Measurements from ENCODE around the gene DLG2. TPM values are rescaled to one million over a fixed set of nuclear protein-coding genes. Genes with fewer than 3 reads are reported as not detected.
"Not testable (repeated sequence)": the region's sequence is repeated elsewhere in the genome, so short reads cannot be mapped to it uniquely, and the experiment has no call there.

DLG2 gene
- total RNA-seq, 1 donor from 2014 or later = 4.7 TPM

GRCh38 chr11:84865791-84866535 lies 761.2 kb downstream of the DLG2 start:
- no peak for ATAC-seq
- DNase-seq (ENCODE audit: low spot score) = no peak

- no peak for ATAC-seq
- DNase-seq (ENCODE audit: low spot score) = no peak
Measured at GRCh38 chr11:84865257-84865656, 761.9 kb downstream of the DLG2 start.

- ATAC-seq = no peak
- no peak for DNase-seq (ENCODE audit: low spot score)
Measured at GRCh38 chr11:84857746-84858145, 769.4 kb downstream of the DLG2 start.

- DNase-seq (ENCODE audit: low spot score) = no peak
- no peak for ATAC-seq
Measured at GRCh38 chr11:84855508-84856245, 771.5 kb downstream of the DLG2 start.

GRCh38 chr11:84854498-84854880 lies 772.7 kb downstream of the DLG2 start:
- DNase-seq (ENCODE audit: low spot score) (no peak), ATAC-seq (no peak)

GRCh38 chr11:84853841-84854497 lies 773.2 kb downstream of the DLG2 start:
- DNase-seq (ENCODE audit: low spot score) (no peak), ATAC-seq (no peak)

GRCh38 chr11:84847842-84848241 lies 779.3 kb downstream of the DLG2 start:
- no peak for DNase-seq (ENCODE audit: low spot score)
- ATAC-seq = no peak

GRCh38 chr11:84840201-84840600 lies 786.9 kb downstream of the DLG2 start:
- not testable (repeated sequence) for ATAC-seq; DNase-seq (ENCODE audit: low spot score)

GRCh38 chr11:84837402-84838069 lies 789.6 kb downstream of the DLG2 start:
- no peak for DNase-seq (ENCODE audit: low spot score)
- no peak for ATAC-seq

- DNase-seq (ENCODE audit: low spot score) = no peak
- no peak for ATAC-seq
Measured at GRCh38 chr11:84836371-84836770, 790.8 kb downstream of the DLG2 start.

- DNase-seq (ENCODE audit: low spot score) (no peak), ATAC-seq (no peak)
Measured at GRCh38 chr11:84833488-84834088, 793.6 kb downstream of the DLG2 start.

- ATAC-seq = no peak
- DNase-seq (ENCODE audit: low spot score) = no peak
Measured at GRCh38 chr11:84830372-84830771, 796.8 kb downstream of the DLG2 start.

- DNase-seq (ENCODE audit: low spot score) = no peak
- ATAC-seq = no peak
Measured at GRCh38 chr11:84829162-84829561, 798.0 kb downstream of the DLG2 start.

GRCh38 chr11:84828616-84829015 lies 798.5 kb downstream of the DLG2 start:
- no peak for DNase-seq (ENCODE audit: low spot score)
- ATAC-seq = no peak

GRCh38 chr11:84825106-84825660 lies 802.0 kb downstream of the DLG2 start:
- ATAC-seq (no peak), DNase-seq (ENCODE audit: low spot score) (no peak)

- ATAC-seq = no peak
- DNase-seq (ENCODE audit: low spot score) = no peak
Measured at GRCh38 chr11:84824624-84825023, 802.5 kb downstream of the DLG2 start.

GRCh38 chr11:84819537-84819936 lies 807.6 kb downstream of the DLG2 start:
- ATAC-seq = no peak

GRCh38 chr11:84819128-84819527 lies 808.0 kb downstream of the DLG2 start:
- ATAC-seq = no peak
- DNase-seq (ENCODE audit: low spot score) = no peak

More at GRCh38 chr11:84819537-84819936, 807.6 kb downstream of the DLG2 start:
- no peak for DNase-seq (ENCODE audit: low spot score)

GRCh38 chr11:84817998-84818397 lies 809.1 kb downstream of the DLG2 start:
- ATAC-seq (no peak), DNase-seq (ENCODE audit: low spot score) (no peak)

GRCh38 chr11:84812471-84812969 lies 814.6 kb downstream of the DLG2 start:
- ATAC-seq = no peak
- DNase-seq (ENCODE audit: low spot score) = no peak

Measured in left lobe of liver (tissue), 2 donors.